Gastroesophageal sphincter (tissue), 3 donors: ENCODE results near the gene LCE4A.

Experiments
- EP300 ChIP-seq: sonication (generic); formaldehyde crosslinking; IDR thresholded peaks from one replicate; pipeline ENCODE4 v1.6.1; 2017; ENCODE audit warnings: antibody characterized with exemption, mild to moderate bottlenecking
- POLR2AphosphoS5 ChIP-seq: sonication (generic); formaldehyde crosslinking; IDR thresholded peaks from one replicate; pipeline ENCODE4 v1.6.1; 2017; ENCODE audit warnings: antibody characterized with exemption
- TF ChIP-seq, protein P1 (sequence below), 4 experiments: fragments of 200-600 bp in 2 of 4; fragments of 450-650 bp in 2 of 4; sonication (generic) in 1 of 4; IDR thresholded peaks; one replicate each; pipeline ENCODE4 v1.5.1; 2017 to 2019; ENCODE audit warnings: antibody characterized with exemption in 4 of 4, mild to moderate bottlenecking in 2 of 4, moderate library complexity in 2 of 4

GRCh38 chr1:152699746-152700145 lies 8.2 kb upstream of the LCE4A start:
- TF ChIP-seq, protein P1, sequence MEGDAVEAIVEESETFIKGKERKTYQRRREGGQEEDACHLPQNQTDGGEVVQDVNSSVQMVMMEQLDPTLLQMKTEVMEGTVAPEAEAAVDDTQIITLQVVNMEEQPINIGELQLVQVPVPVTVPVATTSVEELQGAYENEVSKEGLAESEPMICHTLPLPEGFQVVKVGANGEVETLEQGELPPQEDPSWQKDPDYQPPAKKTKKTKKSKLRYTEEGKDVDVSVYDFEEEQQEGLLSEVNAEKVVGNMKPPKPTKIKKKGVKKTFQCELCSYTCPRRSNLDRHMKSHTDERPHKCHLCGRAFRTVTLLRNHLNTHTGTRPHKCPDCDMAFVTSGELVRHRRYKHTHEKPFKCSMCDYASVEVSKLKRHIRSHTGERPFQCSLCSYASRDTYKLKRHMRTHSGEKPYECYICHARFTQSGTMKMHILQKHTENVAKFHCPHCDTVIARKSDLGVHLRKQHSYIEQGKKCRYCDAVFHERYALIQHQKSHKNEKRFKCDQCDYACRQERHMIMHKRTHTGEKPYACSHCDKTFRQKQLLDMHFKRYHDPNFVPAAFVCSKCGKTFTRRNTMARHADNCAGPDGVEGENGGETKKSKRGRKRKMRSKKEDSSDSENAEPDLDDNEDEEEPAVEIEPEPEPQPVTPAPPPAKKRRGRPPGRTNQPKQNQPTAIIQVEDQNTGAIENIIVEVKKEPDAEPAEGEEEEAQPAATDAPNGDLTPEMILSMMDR (IDR thresholded peaks at IDR 0.05): no peak
- no peak for TF ChIP-seq EP300
- no peak for TF ChIP-seq POLR2AphosphoS5
